HepG2 (cell line): Measurements from ENCODE around the gene GAREM1. TPM values are rescaled to one million over a fixed set of nuclear protein-coding genes. Genes with fewer than 3 reads are reported as not detected.

Source experiments
- E2F2 ChIP-seq: sonication (generic); formaldehyde crosslinking; IDR thresholded peaks from 2 replicates; pipeline ENCODE4 v1.4.0; 2020; ENCODE audit warnings: missing genetic modification reagents, borderline replicate concordance
- HMGXB4 ChIP-seq, 2 experiments: sonication (generic) in 1 of 2; formaldehyde crosslinking in 1 of 2; IDR thresholded peaks; 2 replicates each; pipeline versions ENCODE4 v1.4.0 to v1.6.1; 2018 to 2020; ENCODE audit warnings: missing genetic modification reagents in 2 of 2, borderline replicate concordance in 1 of 2, low read depth in 1 of 2, mild to moderate bottlenecking in 1 of 2, missing biosample characterization in 1 of 2
- NFAT5 ChIP-seq: sonication (generic); formaldehyde crosslinking; IDR thresholded peaks from 2 replicates; pipeline ENCODE4 v1.4.0; 2020; ENCODE audit warnings: missing genetic modification reagents
- PHF8 ChIP-seq: sonication (generic); formaldehyde crosslinking; IDR thresholded peaks from 2 replicates; pipeline ENCODE4 v1.5.0; 2020; ENCODE audit warnings: missing genetic modification reagents
- SRSF1 ChIP-seq: fragments of 200-400 bp; formaldehyde crosslinking; optimal IDR thresholded peaks from 2 replicates; pipeline ENCODE3; 2017; ENCODE audit warnings: mild to moderate bottlenecking, low read depth, low read length, moderate library complexity
- TBX2 ChIP-seq: sonication (generic); formaldehyde crosslinking; IDR thresholded peaks from 2 replicates; pipeline ENCODE4 v1.5.0; 2020; ENCODE audit warnings: missing genetic modification reagents, mild to moderate bottlenecking, borderline replicate concordance
- TCF12 ChIP-seq, 2 experiments: fragments of 450-650 bp in 1 of 2; sonication (generic) in 1 of 2; formaldehyde crosslinking in 1 of 2; IDR thresholded peaks; 2 replicates each; pipeline versions ENCODE4 v1.6.1 to v1.8.0; 2017 to 2022; ENCODE audit warnings: antibody characterized with exemption in 1 of 2, mild to moderate bottlenecking in 1 of 2, missing genetic modification reagents in 1 of 2, moderate library complexity in 1 of 2
- TFDP1 ChIP-seq: IDR thresholded peaks from 2 replicates; pipeline ENCODE4 v1.6.1; 2016; ENCODE audit warnings: missing compliant biosample characterization, missing genetic modification reagents, borderline replicate concordance
- ZBTB3 ChIP-seq: sonication (generic); formaldehyde crosslinking; IDR thresholded peaks from 2 replicates; pipeline ENCODE4 v1.4.0; 2020; ENCODE audit warnings: low read depth, mild to moderate bottlenecking, moderate library complexity, missing genetic modification reagents, borderline replicate concordance
- ZEB1 ChIP-seq: IDR thresholded peaks from 2 replicates; pipeline ENCODE4 v1.6.1; 2012; ENCODE audit warnings: mild to moderate bottlenecking, low read depth, inconsistent platforms; ENCODE audit not compliant: insufficient replicate concordance
- ZFP90 ChIP-seq: sonication (generic); formaldehyde crosslinking; IDR thresholded peaks from 2 replicates; pipeline ENCODE4 v1.8.0; 2022; ENCODE audit warnings: missing genetic modification reagents, mild to moderate bottlenecking, inconsistent platforms, borderline replicate concordance
- ZNF12 ChIP-seq: sonication (generic); formaldehyde crosslinking; IDR thresholded peaks from 2 replicates; pipeline ENCODE4 v1.5.0; 2020; ENCODE audit warnings: missing genetic modification reagents
- ZNF460 ChIP-seq: sonication (generic); formaldehyde crosslinking; IDR thresholded peaks from 2 replicates; pipeline ENCODE4 v1.5.1; 2020; ENCODE audit warnings: missing genetic modification reagents, mild to moderate bottlenecking, borderline replicate concordance
- ZNF484 ChIP-seq: sonication (generic); formaldehyde crosslinking; IDR thresholded peaks from 2 replicates; pipeline ENCODE4 v1.5.1; 2020; ENCODE audit warnings: mild to moderate bottlenecking, low read depth, missing genetic modification reagents, borderline replicate concordance
- ZNF598 ChIP-seq: sonication (generic); formaldehyde crosslinking; IDR thresholded peaks from 2 replicates; pipeline ENCODE4 v1.5.1; 2020; ENCODE audit warnings: mild to moderate bottlenecking, missing genetic modification reagents, borderline replicate concordance
- ZNF713 ChIP-seq: sonication (generic); formaldehyde crosslinking; IDR thresholded peaks from 2 replicates; pipeline ENCODE4 v1.4.0; 2020; ENCODE audit warnings: mild to moderate bottlenecking, missing genetic modification reagents
- polyA plus RNA-seq, 8 experiments: library from polyadenylated mRNA; depleted of rRNA in 3 of 8; stranded (reverse) in 7 of 8; unstranded in 1 of 8; fragments of >200 nt; fragmentation: Illumina TruSeq in 4 of 8; extraction: Trizol in 4 of 8; gene quantifications; 2 replicates each; pipeline versions ENCODE4 v1.2.1 to v1.2.3, GENCODE V29; 2011 to 2016; ENCODE audit warnings: low read depth in 4 of 8, missing spikeins in 1 of 8, mixed read lengths in 1 of 8; ENCODE audit not compliant: insufficient read depth in 1 of 8
- total RNA-seq, 5 experiments: library from RNA; depleted of rRNA; stranded (reverse); fragments of >200 nt; fragmentation: Illumina TruSeq; extraction: Trizol; gene quantifications; 2 replicates each; pipeline ENCODE4 v1.2.3, GENCODE V29; 2016; ENCODE audit warnings: low read depth in 1 of 5

Gene GAREM1
- total and polyA plus RNA-seq, 2 of the 13 experiments (the other 11 are each of a cell fraction or from before 2014, with no cell fraction given), result 2.5 to 2.9 TPM

- no peak for TF ChIP-seq TCF12 (IDR thresholded peaks at IDR 0.05)
- no peak for TF ChIP-seq TCF12 (CRISPR knock-in tag; IDR thresholded peaks at IDR 0.05)
- peak; percentile 73; the same call in 1 of the 2 replicates for TF ChIP-seq TBX2 (CRISPR knock-in tag)
- TF ChIP-seq ZNF460 (CRISPR knock-in tag), result no peak
- no peak for TF ChIP-seq ZEB1
- no peak for TF ChIP-seq ZBTB3 (CRISPR knock-in tag)
- peak; percentile 78 to 83 for TF ChIP-seq HMGXB4 (CRISPR knock-in tag; IDR thresholded peaks at IDR 0.05; ENCODE audit: borderline replicate concordance in 1 of 2, low read depth in 1 of 2)
- no peak for TF ChIP-seq SRSF1
- TF ChIP-seq ZNF598, result 0 out of 2 replicates have a peak, but pooled peaks have one; percentile 68
- no peak for TF ChIP-seq ZNF484 (CRISPR knock-in tag)
- no peak for TF ChIP-seq E2F2 (CRISPR knock-in tag)
- no peak; the same call in 1 of the 2 replicates for TF ChIP-seq ZNF12 (CRISPR knock-in tag)
- no peak; the same call in 1 of the 2 replicates for TF ChIP-seq ZFP90 (CRISPR knock-in tag)
- no peak for TF ChIP-seq ZNF713
- peak; percentile 32; the same call in 1 of the 2 replicates for TF ChIP-seq TFDP1 (CRISPR knock-in tag)
- TF ChIP-seq PHF8 (CRISPR knock-in tag), result peak; percentile 40
- no peak for TF ChIP-seq NFAT5 (CRISPR knock-in tag)
Observed at GRCh38 chr18:32470714-32471633, at the start of gene GAREM1 (continued).
